GM13976 (cell line): ENCODE results near the gene TUFT1.

ENCODE experiments used
- DNase-seq: peaks from one replicate; pipeline ENCODE4 v3.0.0; 2012; ENCODE audit warnings: low spot score
- CTCF ChIP-seq: IDR thresholded peaks from 2 replicates; pipeline ENCODE4 v1.5.1; 2012; ENCODE audit warnings: borderline replicate concordance, mild to moderate bottlenecking; ENCODE audit not compliant: insufficient read depth; ENCODE audit errors: extremely low read depth, missing control alignments, control extremely low read depth
- in situ Hi-C: fragments of 300-500 bp; cut with MboI; formaldehyde crosslinking; loops from one replicate; pipeline ENCODE4 v1.12.0; 2022; ENCODE audit warnings: low sequenced_read_pairs, mixed read lengths, inconsistent platforms; ENCODE audit not compliant: unreplicated experiment

TUFT1 gene

GRCh38 chr1:151512326-151512725 is 27.8 kb upstream of the TUFT1 start:
- no peak for DNase-seq
- in situ Hi-C loops, result no loop called here
- TF ChIP-seq CTCF, result no peak

- in situ Hi-C loops, result no loop called here
- no peak for DNase-seq
- no peak for TF ChIP-seq CTCF
Measured at GRCh38 chr1:151512801-151513625, 27.1 kb upstream of the TUFT1 start.

GRCh38 chr1:151513626-151514121 is 26.4 kb upstream of the TUFT1 start:
- DNase-seq, result no peak
- in situ Hi-C loops, result no loop called here
- no peak for TF ChIP-seq CTCF

- TF ChIP-seq CTCF, result no peak
- in situ Hi-C loops, result no loop called here
- no peak for DNase-seq
Measured at GRCh38 chr1:151514366-151514765, 25.7 kb upstream of the TUFT1 start.

- no peak for DNase-seq
- no peak for TF ChIP-seq CTCF
- in situ Hi-C loops, result no loop called here
Measured at GRCh38 chr1:151515265-151515664, 24.8 kb upstream of the TUFT1 start.

- in situ Hi-C loops, result no loop called here
- no peak for TF ChIP-seq CTCF
- DNase-seq, result no peak
Measured at GRCh38 chr1:151516031-151516511, 24.0 kb upstream of the TUFT1 start.
